ENCODE data around the gene OSBP. TPM values are rescaled to one million over a fixed set of nuclear protein-coding genes. Genes with fewer than 3 reads are reported as not detected.

OSBP gene
- total RNA-seq (10 to 100 TPM; 33.9 to 39.9 (median 35.6) TPM), polyA plus RNA-seq (10 to 100 TPM in 1 of 3 donors, 1 to 10 TPM in 2; 7.0 to 10.6 (median 8.9) TPM)
- long read RNA-seq, donor 1, full-length matches to known transcripts = 3 of 3 reads
- long read RNA-seq, donor 1, partial matches to known transcripts = 0 of 3 reads
- long read RNA-seq, donor 1, other reads (novel, unspliced or antisense) = 0 of 3 reads
- long read RNA-seq, donor 2, full-length matches to known transcripts = 3 of 3 reads
- long read RNA-seq, donor 2, partial matches to known transcripts = 0 of 3 reads
- long read RNA-seq, donor 2, other reads (novel, unspliced or antisense) = 0 of 3 reads

GRCh38 chr11:59615637-59616395 is at the start of gene OSBP:
OSBP (minus strand) TSS chr11:59615774; CDS start chr11:59615664, 110 bp downstream.
- Histone ChIP-seq H3K27me3 (replicated peaks in 1 of 7) (no peaks in the 10 kb centered on the region), H3K27ac (peak within 1 kb of the TSS; percentile 78 to 99 (median 96)), H3K4me1 (peaks cover 33 to 53% (median 46%) of the 10 kb centered on the region in 6 donors), H3K9me3 (no peaks in the 10 kb centered on the region), H3K36me3 (peaks cover 0 to 10% (median 1%) of the 10 kb centered on the region in 6 donors), H3K4me3 (peak within 1 kb of the TSS; percentile 64 to 90 (median 70))
- 0 to 1% (median 0%) methylated on average over 21 to 55 of the region's 55 CpGs for WGBS, 5 donors
- TF ChIP-seq CTCF (IDR thresholded peaks at IDR 0.05 in 8 of 11, conservative IDR thresholded peaks at IDR 0.05 in 3 of 11) (peak in 6 of 11 experiments; percentile 9 to 52 (median 36)), POLR2AphosphoS5 (IDR thresholded peaks at IDR 0.05) (peak; percentile 89 to 94 (median 92)), POLR2A (IDR thresholded peaks at IDR 0.05) (peak in 1 of 3 donors; percentile 30)
- peak; percentile 99 for DNase-seq
- intact Hi-C loops (cut with DNase I; ENCODE audit: low total_unique reads) = loop anchor here (10.0 kb wide), 2 partner anchors 49 to 51 kb away; partner anchors contain the start of gene PATL1

DNA sequence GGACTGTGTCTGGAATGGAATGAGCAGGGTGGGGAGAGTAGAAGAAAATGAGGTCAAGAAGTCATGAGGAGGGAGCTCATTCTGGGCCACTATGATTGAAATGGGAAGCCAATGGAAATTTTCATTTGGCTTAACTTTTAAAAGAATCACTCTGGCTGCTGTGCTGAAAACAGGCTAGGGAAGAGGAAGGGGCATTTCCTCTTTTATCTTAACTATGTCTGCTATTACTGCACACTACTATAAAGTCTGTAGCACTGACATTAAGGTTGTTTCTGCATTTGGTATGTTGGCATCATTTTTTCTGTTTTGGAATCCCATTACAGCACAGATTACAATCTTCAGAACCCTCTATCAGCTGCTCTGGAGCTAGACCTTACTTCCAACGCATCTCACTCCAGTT is 45.0 kb upstream of the OSBP start:
- intact Hi-C loops (cut with DNase I; ENCODE audit: low total_unique reads) = loop anchor here (10.0 kb wide), 2 partner anchors 46 to 144 kb away; partner anchors contain the start of gene OSBP
- Histone ChIP-seq H3K9me3 (no peaks in the 10 kb centered on the region), H3K4me3 (no peak overlapping the region), H3K27me3 (replicated peaks in 1 of 7) (no peaks in the 10 kb centered on the region), H3K36me3 (peaks cover 0 to 100% (median 67%) of the 10 kb centered on the region in 6 donors), H3K27ac (peak overlapping the region in 7 of 8 donors; percentile 6 to 70 (median 56)), H3K4me1 (peaks cover 30 to 70% (median 51%) of the 10 kb centered on the region in 6 donors)
- TF ChIP-seq POLR2AphosphoS5 (IDR thresholded peaks at IDR 0.05) = no peak
- no peak for TF ChIP-seq CTCF (IDR thresholded peaks at IDR 0.05 in 8 of 11, conservative IDR thresholded peaks at IDR 0.05 in 3 of 11)
- TF ChIP-seq POLR2A (IDR thresholded peaks at IDR 0.05) = no peak
- no peak for DNase-seq
- 65 to 88% (median 82%) methylated on average over 1 of the region's 1 CpG for WGBS, 5 donors

GRCh38 chr11:59659981-59660380 is 44.4 kb upstream of the OSBP start:
- no peak overlapping the region for H3K4me3 ChIP-seq
- no peaks in the 10 kb centered on the region for H3K27me3 ChIP-seq (replicated peaks in 1 of 7)
- H3K27ac ChIP-seq = peak overlapping the region in 6 of 8 donors; percentile 13 to 70 (median 56)
- H3K4me1 ChIP-seq = peaks cover 30 to 64% (median 47%) of the 10 kb centered on the region in 6 donors
- WGBS, 5 donors = 41 to 56% (median 51%) methylated on average over 2 of the region's 2 CpGs
- intact Hi-C loops (cut with DNase I; ENCODE audit: low total_unique reads) = loop anchor here (10.0 kb wide), 2 partner anchors 45 to 145 kb away; partner anchors contain the start of gene OSBP
- peaks cover 0 to 100% (median 68%) of the 10 kb centered on the region in 6 donors for H3K36me3 ChIP-seq
- no peak for TF ChIP-seq POLR2AphosphoS5 (IDR thresholded peaks at IDR 0.05)
- TF ChIP-seq CTCF (IDR thresholded peaks at IDR 0.05 in 8 of 11, conservative IDR thresholded peaks at IDR 0.05 in 3 of 11) = no peak
- no peak for TF ChIP-seq POLR2A (IDR thresholded peaks at IDR 0.05)
- H3K9me3 ChIP-seq = no peaks in the 10 kb centered on the region
- no peak for DNase-seq

All from spleen (tissue), 13 donors.